ENCODE data around the gene HPN. TPM values are rescaled to one million over a fixed set of nuclear protein-coding genes. Genes with fewer than 3 reads are reported as not detected.

The HPN gene
- total RNA-seq, 2 experiments from 2014 or later, result 0.31 TPM; not detected in 1

DNA sequence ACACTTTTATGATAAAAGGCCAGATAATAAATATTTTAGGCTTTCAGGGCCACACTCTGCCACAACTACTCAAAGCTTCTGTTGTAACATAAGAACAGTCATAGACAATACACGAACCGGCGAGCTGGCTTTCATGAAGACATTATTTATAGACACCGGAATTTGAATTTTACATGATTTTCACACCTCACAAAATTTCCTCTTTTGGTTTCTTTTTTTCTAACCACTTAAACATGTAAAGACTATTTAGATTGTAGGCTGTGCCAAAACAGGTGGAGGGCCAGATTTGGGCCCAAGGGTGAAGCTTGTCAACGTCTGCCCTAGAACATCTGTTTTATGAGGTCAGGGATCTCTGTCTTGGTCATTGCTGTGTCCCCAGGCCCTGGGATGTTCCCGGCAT, 44.4 kb downstream of the HPN start:
- H3K27ac Mint-ChIP-seq, result peak overlapping the region; percentile 45
- H3K4me1 Mint-ChIP-seq, result peaks cover 6% of the 10 kb centered on the region
- no peaks in the 10 kb centered on the region for H3K36me3 Mint-ChIP-seq
- H3K9me3 Mint-ChIP-seq, result no peaks in the 10 kb centered on the region
- no peak overlapping the region for H3K4me3 Mint-ChIP-seq
- DNase-seq, result no peak
- peaks cover 9% of the 10 kb centered on the region for H3K27me3 Mint-ChIP-seq

DNA sequence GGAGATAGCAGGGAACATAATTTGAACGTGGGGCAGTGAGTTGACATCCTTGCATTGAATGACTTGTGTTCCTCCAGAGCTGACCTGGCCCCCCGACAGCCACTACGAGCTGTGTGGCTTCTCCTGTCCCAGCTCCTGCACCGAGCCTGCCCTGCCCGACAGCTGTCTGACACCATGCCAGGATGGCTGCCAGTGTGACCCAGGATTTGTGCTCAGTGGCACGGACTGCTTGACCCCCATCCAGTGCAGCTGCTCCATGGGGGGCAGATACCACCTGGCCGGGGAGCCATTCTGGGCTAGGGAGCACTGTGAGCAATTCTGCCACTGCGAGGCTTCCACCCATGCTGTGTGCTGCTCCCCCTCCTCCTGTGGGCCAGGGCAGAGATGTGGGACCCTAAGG, 44.9 kb downstream of the HPN start:
- Mint-ChIP-seq H3K36me3 (no peaks in the 10 kb centered on the region), H3K4me3 (no peak overlapping the region), H3K9me3 (no peaks in the 10 kb centered on the region), H3K27me3 (peaks cover 12% of the 10 kb centered on the region), H3K4me1 (peaks cover 6% of the 10 kb centered on the region), H3K27ac (no peak overlapping the region)
- DNase-seq, result no peak

DNA sequence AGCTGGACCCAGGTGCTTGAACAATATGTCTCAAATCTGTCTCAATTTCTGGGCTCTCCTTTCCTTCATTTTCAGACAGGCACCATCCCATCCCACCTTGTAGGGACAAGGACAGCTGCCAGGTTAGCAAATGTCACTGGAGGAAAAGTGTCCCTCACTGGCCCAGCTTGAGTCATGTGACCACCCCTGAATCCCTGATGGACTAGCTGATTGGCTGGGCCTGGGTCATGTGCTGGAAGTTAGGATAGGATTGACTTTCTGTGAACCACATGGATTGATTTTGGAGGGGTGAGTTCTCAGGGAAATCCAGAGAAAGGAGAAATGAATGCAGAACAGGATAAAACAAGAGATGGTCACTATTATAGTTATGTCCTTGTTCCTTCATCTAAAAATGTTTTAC, 45.9 kb downstream of the HPN start:
- no peaks in the 10 kb centered on the region for H3K9me3 Mint-ChIP-seq
- H3K27me3 Mint-ChIP-seq, result peaks cover 12% of the 10 kb centered on the region
- no peak overlapping the region for H3K4me3 Mint-ChIP-seq
- H3K27ac Mint-ChIP-seq, result no peak overlapping the region
- H3K36me3 Mint-ChIP-seq, result no peaks in the 10 kb centered on the region
- DNase-seq, result no peak
- peaks cover 6% of the 10 kb centered on the region for H3K4me1 Mint-ChIP-seq

DNA sequence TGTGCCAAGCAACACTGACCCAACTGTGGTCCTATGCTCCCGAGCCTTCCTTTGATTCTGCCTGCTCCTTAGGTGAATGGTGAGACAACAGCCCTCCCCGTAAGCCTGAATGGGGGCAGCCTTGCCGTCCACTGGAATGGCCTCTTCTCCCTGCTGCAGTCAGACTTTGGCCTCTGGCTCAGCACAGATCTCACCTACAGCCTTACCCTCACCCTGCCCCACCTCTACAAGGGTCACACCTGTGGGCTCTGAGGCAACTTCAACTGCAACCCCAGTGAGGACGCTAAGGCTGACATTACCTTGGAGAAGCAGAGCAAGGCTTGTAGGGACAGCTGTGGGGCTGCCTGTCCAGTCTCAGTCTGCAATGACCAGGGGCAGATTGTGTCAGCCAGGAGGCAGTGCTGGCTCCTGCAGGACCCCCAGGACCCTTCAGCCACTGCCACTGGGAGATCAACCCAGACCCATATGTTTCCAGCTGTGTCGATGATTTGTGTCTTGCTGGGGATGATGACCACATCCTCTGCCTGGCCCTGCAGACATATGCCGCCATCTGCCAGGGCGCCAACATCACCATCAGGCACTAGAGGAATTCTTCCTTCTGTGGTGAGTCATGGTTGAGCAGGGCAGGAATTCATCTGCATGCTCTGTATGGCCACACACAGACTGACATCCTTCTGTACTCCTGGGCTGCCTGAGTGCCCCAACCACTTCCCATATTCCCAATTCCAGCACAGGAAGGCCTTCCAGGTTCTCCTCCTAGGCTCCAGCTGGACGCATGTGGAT, 46.8 kb downstream of the HPN start:
- H3K4me3 Mint-ChIP-seq, result no peak overlapping the region
- no peak overlapping the region for H3K27ac Mint-ChIP-seq
- no peaks in the 10 kb centered on the region for H3K9me3 Mint-ChIP-seq
- peaks cover 6% of the 10 kb centered on the region for H3K4me1 Mint-ChIP-seq
- no peak for DNase-seq
- peaks cover 12% of the 10 kb centered on the region for H3K27me3 Mint-ChIP-seq
- H3K36me3 Mint-ChIP-seq, result no peaks in the 10 kb centered on the region

DNA sequence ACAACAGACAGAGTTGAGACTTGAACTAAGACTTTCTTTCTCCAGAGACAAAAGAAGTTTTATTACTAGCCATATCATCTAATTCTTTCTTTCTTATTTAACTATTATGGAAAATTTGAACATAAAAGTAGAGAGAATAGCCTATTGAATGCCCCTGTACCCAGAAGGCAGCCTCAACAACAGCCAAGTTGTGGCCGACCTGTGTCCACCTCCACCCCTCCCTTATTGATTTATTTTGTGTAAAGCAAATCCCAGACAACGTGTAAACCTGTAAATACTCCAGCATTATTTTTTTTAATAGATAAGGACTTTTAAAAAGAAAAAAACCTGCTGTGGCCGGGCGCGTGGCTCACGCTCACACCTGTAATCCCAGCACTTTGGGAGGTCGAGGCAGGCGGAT, 48.0 kb downstream of the HPN start:
- Mint-ChIP-seq H3K4me3 (no peak overlapping the region), H3K36me3 (no peaks in the 10 kb centered on the region), H3K9me3 (no peaks in the 10 kb centered on the region), H3K27ac (no peak overlapping the region), H3K27me3 (peaks cover 12% of the 10 kb centered on the region), H3K4me1 (peaks cover 6% of the 10 kb centered on the region)
- no peak for DNase-seq

DNA sequence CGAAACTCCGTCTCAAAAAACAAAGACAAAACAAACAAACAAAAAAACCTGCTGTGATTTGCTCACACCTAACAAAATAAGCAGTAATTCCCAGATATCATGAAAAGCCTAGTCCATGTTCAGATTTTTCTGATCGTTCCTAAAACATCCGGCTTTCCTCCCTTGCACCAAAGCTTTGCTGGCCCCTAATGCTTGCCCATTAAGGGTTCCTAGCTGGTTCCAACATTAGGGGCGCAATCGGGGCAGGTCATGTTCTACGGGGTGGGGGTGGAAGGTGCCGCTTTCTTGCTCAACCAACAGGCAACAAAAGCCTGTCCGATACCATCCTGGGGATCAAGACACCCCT, 48.6 kb downstream of the HPN start:
- Mint-ChIP-seq H3K4me3 (no peak overlapping the region), H3K36me3 (no peaks in the 10 kb centered on the region), H3K27ac (no peak overlapping the region), H3K4me1 (peaks cover 6% of the 10 kb centered on the region), H3K9me3 (no peaks in the 10 kb centered on the region), H3K27me3 (peaks cover 12% of the 10 kb centered on the region)
- no peak for DNase-seq

DNA sequence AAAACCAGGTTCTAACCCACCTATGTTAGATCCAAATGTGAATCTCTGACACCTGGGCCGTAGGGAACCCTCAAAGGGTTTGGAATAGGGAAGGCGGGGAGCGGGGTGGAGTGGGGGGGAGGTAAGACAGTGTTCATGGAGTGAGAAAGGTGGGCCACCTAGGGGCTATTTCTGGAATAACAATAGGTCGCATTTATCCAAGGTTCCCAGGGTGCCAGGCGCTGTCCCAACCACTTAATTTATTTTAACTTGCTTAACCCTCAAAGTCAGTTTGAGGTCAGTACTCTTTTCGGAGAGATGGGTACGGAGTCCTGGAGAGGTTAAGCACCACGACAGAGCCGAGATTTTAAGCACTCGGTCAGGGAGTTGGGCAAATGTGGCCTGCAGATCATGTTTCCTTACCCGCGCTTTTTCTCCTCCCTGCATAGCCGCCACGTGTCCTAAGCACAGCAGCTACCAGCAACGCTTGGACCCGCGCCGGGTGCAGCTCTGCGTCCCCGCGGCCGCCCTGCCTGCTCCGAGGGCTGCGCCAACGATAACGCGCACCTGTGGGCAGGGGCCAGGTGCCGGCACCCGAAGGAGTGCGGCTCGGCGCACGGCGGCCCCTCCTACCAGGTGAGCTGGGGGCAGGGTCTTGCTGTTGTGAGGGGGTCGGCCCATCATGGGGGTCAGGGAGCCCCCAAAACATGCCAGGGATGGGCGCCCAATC, 49.1 kb downstream of the HPN start:
- H3K4me1 Mint-ChIP-seq, result peaks cover 3% of the 10 kb centered on the region
- no peak overlapping the region for H3K27ac Mint-ChIP-seq
- H3K27me3 Mint-ChIP-seq, result peaks cover 12% of the 10 kb centered on the region
- no peaks in the 10 kb centered on the region for H3K9me3 Mint-ChIP-seq
- peak; percentile 15 for DNase-seq
- H3K4me3 Mint-ChIP-seq, result no peak overlapping the region
- no peaks in the 10 kb centered on the region for H3K36me3 Mint-ChIP-seq

DNA sequence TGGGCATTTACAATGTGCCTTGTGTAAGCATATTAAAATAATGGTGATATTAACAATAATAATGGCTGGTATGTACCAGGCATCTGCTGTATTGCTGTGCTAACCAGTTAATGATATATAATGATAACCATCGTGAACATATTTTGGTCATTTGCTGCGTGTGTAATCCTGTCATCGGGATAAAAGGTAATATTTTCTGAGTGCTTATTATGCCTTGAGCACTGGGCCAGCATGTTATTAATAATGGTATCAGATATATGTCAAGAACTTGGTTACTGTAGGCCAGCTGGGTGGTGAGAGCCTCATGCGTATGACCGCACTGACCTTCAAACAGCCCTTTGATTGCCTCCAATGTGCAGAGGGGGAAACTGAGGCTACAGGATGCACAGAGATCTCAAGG, 51.9 kb downstream of the HPN start:
- Mint-ChIP-seq H3K9me3 (no peaks in the 10 kb centered on the region), H3K27ac (no peak overlapping the region), H3K36me3 (no peaks in the 10 kb centered on the region), H3K27me3 (peaks cover 12% of the 10 kb centered on the region), H3K4me3 (no peak overlapping the region), H3K4me1 (peaks cover 2% of the 10 kb centered on the region)
- DNase-seq, result no peak

DNA sequence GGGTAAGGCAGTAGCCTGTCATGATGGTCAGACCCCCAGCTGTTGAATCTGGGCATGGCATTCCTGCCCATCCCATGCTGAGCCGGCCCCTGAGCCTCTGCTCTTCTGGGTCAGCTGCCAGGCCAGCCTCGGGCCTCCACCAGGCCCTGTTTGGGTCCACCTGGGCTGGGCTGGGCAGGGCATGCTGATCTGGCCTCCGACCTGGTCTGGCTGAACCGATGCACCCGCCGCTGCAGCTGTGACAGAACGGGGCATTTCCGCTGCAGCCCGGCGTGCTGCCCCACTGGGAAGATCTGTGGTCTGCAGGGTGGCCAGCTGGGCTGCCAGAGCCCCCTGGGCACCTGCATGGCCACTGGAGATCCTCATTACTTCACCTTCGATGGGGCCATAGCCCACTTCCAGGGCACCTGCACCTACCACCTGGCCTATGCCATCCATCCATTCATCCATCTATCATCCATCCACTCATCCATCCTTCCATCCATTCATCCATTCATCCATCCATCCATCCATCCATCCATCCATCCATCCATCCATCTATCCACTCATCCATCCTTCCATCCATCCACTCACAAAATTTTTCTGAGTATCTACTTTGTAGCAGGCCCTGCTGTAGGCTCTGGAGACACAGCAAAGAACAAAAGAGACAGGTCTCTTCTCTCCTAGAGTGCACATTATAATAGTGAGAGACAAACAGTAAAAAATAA, 52.6 kb downstream of the HPN start:
- H3K4me1 Mint-ChIP-seq, result peaks cover 2% of the 10 kb centered on the region
- H3K27me3 Mint-ChIP-seq, result peaks cover 12% of the 10 kb centered on the region
- no peaks in the 10 kb centered on the region for H3K36me3 Mint-ChIP-seq
- no peak overlapping the region for H3K4me3 Mint-ChIP-seq
- H3K9me3 Mint-ChIP-seq, result no peaks in the 10 kb centered on the region
- DNase-seq, result no peak
- H3K27ac Mint-ChIP-seq, result no peak overlapping the region

DNA sequence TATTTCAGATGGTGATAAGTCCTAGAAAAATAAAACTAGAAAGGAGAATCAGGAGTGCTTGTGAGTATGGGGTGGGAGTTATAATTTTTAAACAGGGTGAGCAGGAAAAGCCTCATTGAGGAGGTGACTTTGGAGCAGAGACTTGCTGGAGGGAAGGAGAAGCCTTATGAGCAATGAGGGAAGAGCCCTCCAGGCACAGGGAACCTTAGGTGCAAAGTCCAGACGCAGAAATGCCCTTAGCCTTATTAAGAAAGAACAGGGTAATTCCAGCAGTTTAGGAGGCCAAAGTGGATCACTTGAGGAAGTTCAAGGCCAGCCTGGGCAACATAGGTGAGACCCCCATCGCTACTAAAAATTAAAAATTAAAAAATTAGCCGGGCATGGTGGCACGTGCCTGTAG, 53.1 kb downstream of the HPN start:
- DNase-seq, result no peak
- Mint-ChIP-seq H3K27ac (no peak overlapping the region), H3K4me1 (peaks cover 2% of the 10 kb centered on the region), H3K9me3 (no peaks in the 10 kb centered on the region), H3K36me3 (no peaks in the 10 kb centered on the region), H3K4me3 (no peak overlapping the region), H3K27me3 (peaks cover 12% of the 10 kb centered on the region)

DNA sequence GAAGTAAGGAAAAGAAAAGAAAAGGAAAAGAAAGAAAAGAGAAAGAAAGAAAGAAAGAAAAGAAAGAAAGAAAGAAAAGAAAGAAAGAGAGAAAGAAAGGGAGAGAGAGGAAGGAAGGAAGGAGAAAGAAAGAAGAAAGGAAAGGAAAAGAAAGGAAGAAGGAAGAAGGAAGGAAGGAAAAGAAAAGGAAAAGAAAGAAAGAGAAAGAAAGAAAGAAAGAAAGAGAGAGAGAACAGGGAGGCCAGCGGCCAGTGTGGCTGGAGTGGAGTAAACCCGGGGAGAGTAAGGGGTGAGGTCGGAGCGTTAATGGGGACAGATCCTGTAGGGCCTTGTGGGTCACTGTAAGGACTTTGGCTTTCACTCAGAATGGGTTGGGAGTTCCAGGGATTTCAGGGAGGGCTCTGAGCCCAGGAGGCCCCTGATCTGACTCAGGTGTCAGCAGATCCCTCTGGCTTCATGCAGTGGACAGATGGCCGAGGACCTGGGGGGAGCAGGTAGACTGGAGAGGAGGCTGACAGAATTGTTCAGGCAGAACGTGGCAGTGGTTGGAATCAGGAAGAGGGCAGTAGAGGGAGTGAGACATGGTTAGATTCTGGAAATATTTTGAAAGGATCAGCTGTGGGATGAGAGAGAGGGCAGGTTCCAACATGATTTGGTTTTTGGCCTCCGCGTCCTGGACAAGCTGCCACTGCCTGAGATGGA, 54.3 kb downstream of the HPN start:
- Mint-ChIP-seq H3K4me3 (no peak overlapping the region), H3K36me3 (no peaks in the 10 kb centered on the region), H3K9me3 (no peaks in the 10 kb centered on the region), H3K27me3 (peaks cover 3% of the 10 kb centered on the region), H3K27ac (no peak overlapping the region), H3K4me1 (no peaks in the 10 kb centered on the region)
- no peak for DNase-seq

DNA sequence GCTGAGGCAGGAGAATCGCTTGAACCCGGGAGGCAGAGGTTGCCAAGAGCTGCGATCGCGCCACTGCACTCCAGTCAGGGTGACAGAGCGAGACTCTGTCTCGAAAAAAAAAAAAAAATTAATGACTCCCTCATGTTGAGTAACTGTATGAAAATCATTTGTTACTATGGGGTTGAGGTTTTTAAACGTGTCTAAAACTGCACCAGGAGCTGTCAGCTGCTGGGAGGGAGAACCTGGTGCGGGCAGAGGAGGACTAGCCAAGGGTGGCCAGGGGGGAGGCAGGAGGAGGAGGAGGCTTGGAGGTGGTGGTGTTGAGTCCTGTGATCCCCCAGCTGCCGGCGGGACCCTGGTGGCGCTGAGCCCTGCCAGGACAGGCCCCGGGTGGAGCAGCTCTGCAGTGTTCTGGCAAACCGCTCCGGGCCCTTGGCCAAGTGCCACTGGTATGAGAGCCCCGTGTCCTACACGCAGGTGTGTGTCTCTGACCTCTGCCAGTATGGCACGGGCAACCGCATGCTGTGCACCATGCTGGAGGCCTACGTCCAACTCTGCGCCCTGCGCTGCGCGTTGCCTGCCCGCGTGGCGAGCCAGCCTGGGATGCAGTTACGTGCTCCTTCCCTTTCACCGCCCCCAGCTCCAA, 57.0 kb downstream of the HPN start:
- Mint-ChIP-seq H3K27me3 (no peaks in the 10 kb centered on the region), H3K9me3 (no peaks in the 10 kb centered on the region), H3K27ac (no peak overlapping the region), H3K4me1 (no peaks in the 10 kb centered on the region), H3K4me3 (no peak overlapping the region), H3K36me3 (no peaks in the 10 kb centered on the region)
- DNase-seq, result no peak

DNA sequence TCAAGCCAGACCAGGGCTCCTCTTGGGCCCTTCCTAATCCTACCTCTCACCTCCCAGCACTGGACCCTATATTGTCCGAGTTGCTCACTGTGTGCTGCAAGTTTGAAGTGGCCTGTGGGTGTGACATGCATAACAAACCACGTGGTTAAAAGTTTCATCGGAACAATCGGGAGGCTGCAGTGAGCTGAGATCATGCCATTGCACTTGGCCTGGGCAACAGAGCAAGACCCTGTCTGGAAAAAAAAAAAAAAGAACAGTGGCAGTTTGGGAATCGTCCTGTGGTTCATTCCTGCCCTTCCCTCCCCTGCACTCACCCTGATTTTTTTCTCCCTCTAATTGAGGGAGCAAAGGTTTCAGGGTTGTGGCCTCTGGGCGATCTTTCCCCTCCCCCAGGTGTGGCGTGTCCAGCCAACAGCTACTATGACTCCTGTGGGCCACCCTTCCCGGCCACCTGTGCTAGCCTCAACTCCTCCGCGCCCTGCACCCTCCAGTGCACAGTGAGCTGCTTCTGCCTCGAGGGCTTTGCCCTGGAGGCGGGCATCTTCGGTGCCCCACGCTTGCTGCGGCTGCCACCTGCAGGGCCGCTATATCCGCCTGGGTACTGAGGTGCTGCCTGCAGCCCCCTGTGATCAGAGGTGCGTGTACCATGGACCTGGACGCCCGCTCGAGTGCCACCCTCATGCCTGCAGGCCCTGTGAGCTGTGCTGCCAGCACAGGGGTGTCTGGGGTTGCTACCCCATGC, 57.8 kb downstream of the HPN start:
- DNase-seq, result no peak
- H3K36me3 Mint-ChIP-seq, result no peaks in the 10 kb centered on the region
- H3K27me3 Mint-ChIP-seq, result no peaks in the 10 kb centered on the region
- H3K9me3 Mint-ChIP-seq, result no peaks in the 10 kb centered on the region
- no peaks in the 10 kb centered on the region for H3K4me1 Mint-ChIP-seq
- no peak overlapping the region for H3K27ac Mint-ChIP-seq
- H3K4me3 Mint-ChIP-seq, result no peak overlapping the region

DNA sequence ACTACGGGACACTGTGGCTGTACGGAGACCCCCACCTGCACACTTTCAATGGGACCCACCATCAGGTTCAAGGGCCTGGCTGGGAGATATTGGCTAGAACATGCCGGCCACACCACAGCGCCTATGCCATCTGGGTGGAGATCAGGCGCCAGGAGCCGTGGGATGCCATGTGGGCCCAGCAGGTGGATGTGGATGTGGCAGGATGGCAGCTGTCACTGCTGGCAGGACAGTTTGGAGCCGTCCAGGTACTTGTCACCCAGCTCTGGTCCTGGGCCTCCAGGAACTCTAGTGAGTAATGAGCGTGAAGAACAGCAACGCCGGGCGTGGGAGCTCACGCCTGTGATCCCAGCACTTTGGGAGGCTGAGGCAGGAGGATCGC, 58.4 kb downstream of the HPN start:
- DNase-seq, result no peak
- Mint-ChIP-seq H3K4me3 (no peak overlapping the region), H3K27me3 (no peaks in the 10 kb centered on the region), H3K9me3 (no peaks in the 10 kb centered on the region), H3K36me3 (no peaks in the 10 kb centered on the region), H3K4me1 (no peaks in the 10 kb centered on the region), H3K27ac (no peak overlapping the region)

Data from activated naive CD8-positive, alpha-beta T cell treated with anti-CD3 and anti-CD28 coated beads for 36 hours (primary cell).